Activated T-helper 17 cell treated with anti-CD3 and anti-CD28 coated beads, Interleukin-2, amount 50 U/mL, for 72 hours (primary cell): ENCODE data around the gene AKAP6. TPM values are rescaled to one million over a fixed set of nuclear protein-coding genes. Genes with fewer than 3 reads are reported as not detected.

Experiments used
- ATAC-seq: fragments of 150-1000 bp; cut with Tn5 transposase; replicated peaks from 2 replicates; pipeline ENCODE4 v1.10.0; 2021; ENCODE audit warnings: mild to moderate bottlenecking, moderate library complexity
- H3K27ac Mint-ChIP-seq: one replicate; pipeline ENCODE4 v1.8.0; 2022; ENCODE audit warnings: mixed read lengths
- H3K27me3 Mint-ChIP-seq: one replicate; pipeline ENCODE4 v1.8.0; 2022; ENCODE audit warnings: mixed read lengths
- H3K36me3 Mint-ChIP-seq: one replicate; pipeline ENCODE4 v1.8.0; 2022; ENCODE audit warnings: low read depth, mild to moderate bottlenecking, mixed read lengths
- H3K4me1 Mint-ChIP-seq: one replicate; pipeline ENCODE4 v1.8.0; 2022; ENCODE audit warnings: mixed read lengths
- H3K4me3 Mint-ChIP-seq: one replicate; pipeline ENCODE4 v1.8.0; 2022; ENCODE audit warnings: mild to moderate bottlenecking, mixed read lengths
- H3K9me3 Mint-ChIP-seq: one replicate; pipeline ENCODE4 v1.8.0; 2022; ENCODE audit warnings: mixed read lengths
- total RNA-seq, 2 donors: library from RNA; stranded (reverse); gene quantifications; one replicate each; pipeline ENCODE4 v1.2.3, GENCODE V29; 2022

AKAP6 gene
- total RNA-seq, 2 donors from 2014 or later = 1.1 to 2.1 TPM

- no peaks in the 10 kb centered on the region for H3K4me1 Mint-ChIP-seq
- ATAC-seq = no peak
Measured at GRCh38 chr14:32426028-32426427, 96.9 kb downstream of the AKAP6 start.

GRCh38 chr14:32426586-32427388 lies 97.7 kb downstream of the AKAP6 start:
- H3K4me3 Mint-ChIP-seq = no peak overlapping the region
- H3K4me1 Mint-ChIP-seq = no peaks in the 10 kb centered on the region
- no peaks in the 10 kb centered on the region for H3K36me3 Mint-ChIP-seq
- no peak overlapping the region for H3K27ac Mint-ChIP-seq
- peaks cover 5% of the 10 kb centered on the region for H3K27me3 Mint-ChIP-seq
- no peak for ATAC-seq
- peaks cover 3% of the 10 kb centered on the region for H3K9me3 Mint-ChIP-seq

More at GRCh38 chr14:32426028-32426427, 96.9 kb downstream of the AKAP6 start:
- Mint-ChIP-seq H3K36me3 (no peaks in the 10 kb centered on the region), H3K9me3 (peaks cover 3% of the 10 kb centered on the region), H3K4me3 (no peak overlapping the region), H3K27ac (no peak overlapping the region), H3K27me3 (peaks cover 5% of the 10 kb centered on the region)

- H3K27ac Mint-ChIP-seq = no peak overlapping the region
- ATAC-seq = no peak
Measured at GRCh38 chr14:32427726-32428528, 98.8 kb downstream of the AKAP6 start.

GRCh38 chr14:32428875-32429274 lies 99.8 kb downstream of the AKAP6 start:
- Mint-ChIP-seq H3K4me1 (no peaks in the 10 kb centered on the region), H3K36me3 (no peaks in the 10 kb centered on the region), H3K27me3 (peaks cover 5% of the 10 kb centered on the region), H3K27ac (no peak overlapping the region), H3K4me3 (no peak overlapping the region), H3K9me3 (no peaks in the 10 kb centered on the region)
- ATAC-seq = no peak

More at GRCh38 chr14:32427726-32428528, 98.8 kb downstream of the AKAP6 start:
- peaks cover 5% of the 10 kb centered on the region for H3K27me3 Mint-ChIP-seq
- H3K4me1 Mint-ChIP-seq = no peaks in the 10 kb centered on the region
- no peaks in the 10 kb centered on the region for H3K36me3 Mint-ChIP-seq
- no peak overlapping the region for H3K4me3 Mint-ChIP-seq
- H3K9me3 Mint-ChIP-seq = no peaks in the 10 kb centered on the region

- Mint-ChIP-seq H3K27me3 (peaks cover 5% of the 10 kb centered on the region), H3K36me3 (no peaks in the 10 kb centered on the region), H3K27ac (no peak overlapping the region), H3K4me3 (no peak overlapping the region), H3K4me1 (no peaks in the 10 kb centered on the region), H3K9me3 (no peaks in the 10 kb centered on the region)
- ATAC-seq = peak; percentile 91
Measured at GRCh38 chr14:32430326-32430725, 101.2 kb downstream of the AKAP6 start.

- H3K27me3 Mint-ChIP-seq = no peaks in the 10 kb centered on the region
- H3K4me1 Mint-ChIP-seq = no peaks in the 10 kb centered on the region
- no peak overlapping the region for H3K4me3 Mint-ChIP-seq
- no peak overlapping the region for H3K27ac Mint-ChIP-seq
- H3K9me3 Mint-ChIP-seq = no peaks in the 10 kb centered on the region
- H3K36me3 Mint-ChIP-seq = no peaks in the 10 kb centered on the region
- no peak for ATAC-seq
Measured at GRCh38 chr14:32432813-32433538, 103.9 kb downstream of the AKAP6 start.

GRCh38 chr14:32434180-32434579 lies 105.1 kb downstream of the AKAP6 start:
- Mint-ChIP-seq H3K9me3 (no peaks in the 10 kb centered on the region), H3K36me3 (no peaks in the 10 kb centered on the region), H3K4me1 (peaks cover 3% of the 10 kb centered on the region), H3K27me3 (no peaks in the 10 kb centered on the region), H3K4me3 (no peak overlapping the region), H3K27ac (no peak overlapping the region)
- ATAC-seq = no peak

- H3K36me3 Mint-ChIP-seq = no peaks in the 10 kb centered on the region
- ATAC-seq = peak; percentile 20
- H3K4me3 Mint-ChIP-seq = no peak overlapping the region
- no peak overlapping the region for H3K27ac Mint-ChIP-seq
- H3K9me3 Mint-ChIP-seq = no peaks in the 10 kb centered on the region
- H3K4me1 Mint-ChIP-seq = peaks cover 3% of the 10 kb centered on the region
- no peaks in the 10 kb centered on the region for H3K27me3 Mint-ChIP-seq
Measured at GRCh38 chr14:32434880-32435279, 105.8 kb downstream of the AKAP6 start.

GRCh38 chr14:32435411-32435810 lies 106.3 kb downstream of the AKAP6 start:
- H3K27ac Mint-ChIP-seq = no peak overlapping the region
- peaks cover 3% of the 10 kb centered on the region for H3K4me1 Mint-ChIP-seq
- no peak for ATAC-seq
- H3K4me3 Mint-ChIP-seq = no peak overlapping the region
- no peaks in the 10 kb centered on the region for H3K27me3 Mint-ChIP-seq
- H3K36me3 Mint-ChIP-seq = no peaks in the 10 kb centered on the region
- H3K9me3 Mint-ChIP-seq = no peaks in the 10 kb centered on the region

- Mint-ChIP-seq H3K36me3 (no peaks in the 10 kb centered on the region), H3K27me3 (no peaks in the 10 kb centered on the region), H3K27ac (no peak overlapping the region), H3K4me3 (no peak overlapping the region), H3K4me1 (peaks cover 3% of the 10 kb centered on the region), H3K9me3 (no peaks in the 10 kb centered on the region)
- no peak for ATAC-seq
Measured at GRCh38 chr14:32436993-32437392, 107.9 kb downstream of the AKAP6 start.

- no peak for ATAC-seq
- Mint-ChIP-seq H3K4me3 (no peak overlapping the region), H3K27me3 (peaks cover 4% of the 10 kb centered on the region), H3K27ac (peak overlapping the region; percentile 54), H3K9me3 (no peaks in the 10 kb centered on the region), H3K4me1 (peaks cover 3% of the 10 kb centered on the region), H3K36me3 (no peaks in the 10 kb centered on the region)
Measured at GRCh38 chr14:32438517-32438916, 109.4 kb downstream of the AKAP6 start.

- Mint-ChIP-seq H3K4me3 (no peak overlapping the region), H3K27ac (no peak overlapping the region), H3K36me3 (no peaks in the 10 kb centered on the region), H3K27me3 (peaks cover 4% of the 10 kb centered on the region), H3K9me3 (no peaks in the 10 kb centered on the region), H3K4me1 (no peaks in the 10 kb centered on the region)
- no peak for ATAC-seq
Measured at GRCh38 chr14:32443890-32444661, 115.0 kb downstream of the AKAP6 start.

GRCh38 chr14:32447371-32447770 lies 118.3 kb downstream of the AKAP6 start:
- Mint-ChIP-seq H3K9me3 (no peaks in the 10 kb centered on the region), H3K4me3 (no peak overlapping the region), H3K27ac (no peak overlapping the region), H3K36me3 (no peaks in the 10 kb centered on the region), H3K27me3 (peaks cover 4% of the 10 kb centered on the region), H3K4me1 (no peaks in the 10 kb centered on the region)
- no peak for ATAC-seq

GRCh38 chr14:32449648-32450047 lies 120.5 kb downstream of the AKAP6 start:
- no peaks in the 10 kb centered on the region for H3K4me1 Mint-ChIP-seq
- no peaks in the 10 kb centered on the region for H3K36me3 Mint-ChIP-seq
- H3K9me3 Mint-ChIP-seq = no peaks in the 10 kb centered on the region
- H3K4me3 Mint-ChIP-seq = no peak overlapping the region
- no peak overlapping the region for H3K27ac Mint-ChIP-seq
- no peaks in the 10 kb centered on the region for H3K27me3 Mint-ChIP-seq
- no peak for ATAC-seq
